DMS153 treated with DMSO at 0.1 percent for 48 hours (cell line): Measurements from ENCODE around the gene ATN1.

ENCODE experiments used
- DNase-seq: peaks from one replicate; lab custom pipeline; 2025; ENCODE audit not compliant: unreplicated experiment; lab: John Stamatoyannopoulos, UW

ATN1 gene

DNA sequence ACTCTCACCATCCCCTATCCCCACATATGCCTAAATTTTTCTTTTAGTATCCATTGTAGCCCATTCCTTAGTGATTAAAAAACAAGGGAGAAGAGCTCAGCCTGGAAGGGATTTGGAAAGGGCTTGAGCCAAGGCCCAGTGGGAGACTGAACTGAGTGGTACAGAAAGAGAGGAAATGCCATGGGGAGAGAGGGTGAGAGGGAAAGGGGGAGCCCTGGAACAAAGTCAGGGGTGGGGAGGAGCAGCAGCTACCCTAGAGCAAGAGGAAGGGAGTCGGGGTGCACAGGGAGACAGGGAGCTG is 2.6 kb upstream of the ATN1 start:
- DNase-seq, result no peak

DNA sequence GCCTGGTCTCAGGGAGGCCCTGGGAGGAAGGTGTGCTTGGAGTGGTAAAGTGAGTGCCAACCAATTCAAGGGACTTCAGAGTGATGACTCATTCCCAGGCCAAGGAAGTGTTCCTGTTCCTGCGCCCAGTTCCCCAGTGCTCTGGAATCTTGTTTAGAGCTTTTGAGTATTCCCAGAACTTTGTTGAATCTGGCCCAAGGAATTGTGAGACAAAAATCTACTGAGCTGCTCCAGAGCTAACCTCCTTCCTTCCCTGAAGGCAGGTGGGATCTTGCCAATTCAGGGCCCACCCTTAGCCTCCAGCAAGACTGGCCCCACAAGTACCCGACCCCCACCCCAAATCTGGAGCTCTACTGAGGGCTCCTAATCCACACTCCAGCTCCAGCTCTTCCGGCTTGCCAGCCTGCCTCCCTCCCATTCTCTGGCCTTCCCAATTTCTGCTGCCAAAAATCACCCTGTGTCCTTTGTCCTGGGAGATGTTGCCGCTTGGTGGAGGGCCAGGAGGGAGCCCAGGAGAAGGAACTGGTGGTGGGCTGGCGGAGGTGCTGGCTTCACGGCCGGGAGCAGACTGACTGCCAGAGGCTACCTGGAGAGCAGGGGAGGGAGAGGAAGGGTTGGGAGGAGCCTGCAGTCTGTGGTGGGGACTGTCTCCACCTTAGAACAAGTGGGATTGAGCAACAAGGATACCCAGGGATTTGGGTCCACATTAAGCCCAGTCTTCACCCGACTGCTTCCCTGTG is 2.0 kb upstream of the ATN1 start:
- no peak for DNase-seq

DNA sequence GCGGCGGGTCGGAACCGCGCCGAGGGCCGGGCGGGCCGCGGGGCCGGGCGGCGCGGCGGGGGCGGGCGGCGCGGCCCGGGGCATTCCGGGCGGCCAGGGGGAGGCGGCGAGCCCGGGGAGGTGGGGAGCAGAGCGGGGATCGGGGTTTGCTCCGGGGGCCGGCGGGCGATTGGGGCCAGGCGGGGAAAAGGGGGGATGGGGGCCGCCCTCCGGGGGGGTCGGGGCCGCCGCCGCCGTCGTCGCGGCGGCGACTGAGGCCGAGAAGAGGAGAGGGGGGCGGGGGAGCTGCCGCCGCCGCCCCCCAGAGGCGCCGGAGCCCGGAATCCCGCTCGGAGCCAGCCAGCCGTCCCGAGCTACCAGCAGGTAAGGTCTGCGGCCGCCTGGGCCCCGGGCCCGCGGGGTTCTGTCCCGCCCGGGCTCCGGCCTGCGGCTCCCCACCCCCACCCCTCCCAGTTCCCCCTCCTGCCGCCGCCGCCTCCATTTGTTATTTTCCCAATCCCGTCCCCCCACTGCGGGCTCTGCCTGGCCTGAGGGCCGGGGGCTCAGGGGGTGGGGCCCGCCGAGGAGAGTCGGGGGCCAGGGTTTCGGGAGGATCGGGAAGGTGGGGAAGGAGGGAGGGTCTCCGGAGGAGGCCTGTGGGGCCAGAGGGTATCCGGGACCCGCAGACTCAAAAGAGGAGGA is 403 bp downstream of the ATN1 start:
- no peak for DNase-seq

DNA sequence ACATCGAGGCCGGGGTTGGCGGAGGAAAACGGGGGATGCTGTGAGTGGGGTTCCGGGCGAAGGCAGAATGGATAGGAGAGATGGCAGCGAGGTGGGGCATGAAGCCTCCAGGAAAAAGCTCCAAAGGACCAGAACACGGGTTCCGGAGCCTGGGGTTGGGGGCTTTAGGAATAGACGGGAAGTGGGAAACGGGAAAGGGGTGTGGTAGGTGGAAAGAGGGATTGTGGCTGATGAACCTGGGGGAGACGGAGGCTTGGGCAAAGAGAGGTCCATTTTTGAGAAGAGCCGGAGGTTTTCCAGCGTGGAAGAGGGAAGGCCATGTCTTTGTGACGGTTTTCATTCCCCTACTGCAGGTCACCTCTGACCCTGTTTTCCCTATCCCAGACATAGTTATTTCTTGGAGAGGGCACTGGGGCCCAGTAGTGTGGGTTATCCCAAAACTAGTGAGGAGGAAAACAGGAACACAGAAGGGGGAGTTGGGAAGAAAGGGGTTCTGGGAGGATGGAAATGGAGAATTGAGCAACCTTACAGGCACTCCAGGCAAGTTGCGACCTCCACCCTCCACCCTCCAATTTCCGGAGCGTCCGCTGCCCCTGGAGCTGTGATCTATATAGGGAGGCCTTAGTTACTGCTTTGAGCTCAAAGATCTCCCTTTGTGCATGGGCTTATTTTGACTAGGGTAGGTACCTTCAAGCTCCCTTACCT is 1.1 kb downstream of the ATN1 start:
- no peak for DNase-seq

DNA sequence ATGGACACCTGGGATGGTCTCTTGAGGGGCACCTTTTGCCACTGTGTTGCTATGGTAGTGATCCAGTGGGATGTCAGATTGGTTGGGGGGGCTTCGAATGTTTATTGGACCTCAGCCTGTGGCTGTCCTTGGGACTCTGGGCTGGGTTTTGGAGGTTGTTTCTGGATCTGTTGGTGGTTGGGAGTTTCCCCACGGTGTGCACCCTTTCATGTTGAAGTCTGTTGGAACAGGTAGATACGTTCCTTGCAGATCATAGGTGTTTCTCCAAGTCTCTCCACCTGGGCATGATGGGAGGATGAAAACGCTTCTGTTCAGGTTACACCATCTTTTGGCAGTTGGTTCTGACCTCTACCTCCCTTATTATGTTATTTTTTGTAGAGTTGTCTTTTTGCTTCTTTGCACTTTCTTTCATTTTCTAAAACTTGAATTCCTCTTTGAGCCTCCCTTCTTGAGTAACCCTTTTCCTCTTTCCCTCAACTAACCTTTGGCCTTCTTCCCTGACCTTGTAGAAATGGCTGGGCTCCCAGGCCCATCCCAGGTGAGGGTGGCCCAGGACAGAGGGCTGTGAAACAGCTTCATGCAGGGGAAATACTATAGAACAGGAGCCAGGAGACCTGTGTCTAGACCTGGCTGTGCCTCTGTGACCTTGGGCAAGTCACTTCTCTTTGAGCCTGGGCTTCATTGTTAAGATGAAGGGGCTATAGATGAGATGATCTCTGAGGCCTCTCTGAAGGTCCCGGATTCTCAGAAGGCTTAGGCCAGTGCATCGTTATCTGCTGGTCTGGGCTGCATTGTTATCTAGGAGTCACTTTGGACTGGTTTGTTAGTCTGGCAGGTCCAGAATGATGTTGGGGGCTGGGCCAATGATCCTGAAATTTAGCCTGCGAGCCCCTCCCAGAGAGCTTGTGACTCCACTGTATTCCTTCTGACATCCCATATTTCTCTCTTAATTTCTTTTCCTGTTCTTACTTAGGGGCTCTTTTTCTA is 2.0 kb downstream of the ATN1 start:
- no peak for DNase-seq

DNA sequence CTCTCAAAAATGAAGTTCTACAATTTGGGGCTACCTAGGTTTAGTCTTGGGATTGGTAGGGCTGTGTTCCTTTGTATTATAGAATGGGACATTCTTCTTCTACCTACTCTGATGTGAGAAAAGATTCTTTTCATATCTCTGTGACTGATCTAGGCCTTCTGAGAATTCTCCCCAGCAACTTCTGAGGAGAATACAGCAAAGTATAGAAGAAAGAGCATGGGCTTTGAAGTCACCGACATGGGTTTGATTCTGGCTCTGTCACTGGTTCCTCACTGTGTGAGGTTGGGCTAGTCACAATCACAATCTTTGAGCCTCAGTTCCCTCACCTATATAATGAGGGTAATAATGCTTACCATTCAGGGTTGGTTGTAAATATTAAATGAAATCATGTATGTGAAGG is 5.0 kb downstream of the ATN1 start:
- no peak for DNase-seq

DNA sequence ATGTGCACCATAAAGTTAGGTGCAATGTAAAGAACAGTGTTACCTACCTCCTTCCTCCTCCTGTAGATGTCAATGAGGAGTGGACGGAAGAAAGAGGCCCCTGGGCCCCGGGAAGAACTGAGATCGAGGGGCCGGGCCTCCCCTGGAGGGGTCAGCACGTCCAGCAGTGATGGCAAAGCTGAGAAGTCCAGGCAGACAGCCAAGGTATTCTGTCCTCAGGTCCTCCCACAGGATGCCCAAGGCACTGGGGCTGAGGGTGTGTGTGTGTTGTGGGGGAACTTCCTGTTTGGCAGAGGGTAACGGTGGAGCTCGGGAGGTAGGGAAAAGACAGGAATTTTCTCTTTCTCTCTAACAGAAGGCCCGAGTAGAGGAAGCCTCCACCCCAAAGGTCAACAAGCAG is 6.4 kb downstream of the ATN1 start:
- DNase-seq, result no peak

DNA sequence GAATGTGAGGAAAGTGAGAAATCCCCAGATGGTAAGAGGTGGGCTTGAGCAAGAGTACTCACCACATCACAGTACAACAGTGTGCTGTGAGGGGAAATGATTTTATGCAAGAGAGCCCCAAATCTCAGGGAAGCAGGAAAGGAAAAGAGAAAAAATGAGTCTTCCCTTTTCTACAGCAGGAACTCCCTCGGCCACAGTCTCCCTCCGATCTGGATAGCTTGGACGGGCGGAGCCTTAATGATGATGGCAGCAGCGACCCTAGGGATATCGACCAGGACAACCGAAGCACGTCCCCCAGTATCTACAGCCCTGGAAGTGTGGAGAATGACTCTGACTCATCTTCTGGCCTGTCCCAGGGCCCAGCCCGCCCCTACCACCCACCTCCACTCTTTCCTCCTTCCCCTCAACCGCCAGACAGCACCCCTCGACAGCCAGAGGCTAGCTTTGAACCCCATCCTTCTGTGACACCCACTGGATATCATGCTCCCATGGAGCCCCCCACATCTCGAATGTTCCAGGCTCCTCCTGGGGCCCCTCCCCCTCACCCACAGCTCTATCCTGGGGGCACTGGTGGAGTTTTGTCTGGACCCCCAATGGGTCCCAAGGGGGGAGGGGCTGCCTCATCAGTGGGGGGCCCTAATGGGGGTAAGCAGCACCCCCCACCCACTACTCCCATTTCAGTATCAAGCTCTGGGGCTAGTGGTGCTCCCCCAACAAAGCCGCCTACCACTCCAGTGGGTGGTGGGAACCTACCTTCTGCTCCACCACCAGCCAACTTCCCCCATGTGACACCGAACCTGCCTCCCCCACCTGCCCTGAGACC is 7.8 kb downstream of the ATN1 start:
- no peak for DNase-seq

DNA sequence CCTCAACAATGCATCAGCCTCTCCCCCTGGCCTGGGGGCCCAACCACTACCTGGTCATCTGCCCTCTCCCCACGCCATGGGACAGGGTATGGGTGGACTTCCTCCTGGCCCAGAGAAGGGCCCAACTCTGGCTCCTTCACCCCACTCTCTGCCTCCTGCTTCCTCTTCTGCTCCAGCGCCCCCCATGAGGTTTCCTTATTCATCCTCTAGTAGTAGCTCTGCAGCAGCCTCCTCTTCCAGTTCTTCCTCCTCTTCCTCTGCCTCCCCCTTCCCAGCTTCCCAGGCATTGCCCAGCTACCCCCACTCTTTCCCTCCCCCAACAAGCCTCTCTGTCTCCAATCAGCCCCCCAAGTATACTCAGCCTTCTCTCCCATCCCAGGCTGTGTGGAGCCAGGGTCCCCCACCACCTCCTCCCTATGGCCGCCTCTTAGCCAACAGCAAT is 8.5 kb downstream of the ATN1 start:
- no peak for DNase-seq

DNA sequence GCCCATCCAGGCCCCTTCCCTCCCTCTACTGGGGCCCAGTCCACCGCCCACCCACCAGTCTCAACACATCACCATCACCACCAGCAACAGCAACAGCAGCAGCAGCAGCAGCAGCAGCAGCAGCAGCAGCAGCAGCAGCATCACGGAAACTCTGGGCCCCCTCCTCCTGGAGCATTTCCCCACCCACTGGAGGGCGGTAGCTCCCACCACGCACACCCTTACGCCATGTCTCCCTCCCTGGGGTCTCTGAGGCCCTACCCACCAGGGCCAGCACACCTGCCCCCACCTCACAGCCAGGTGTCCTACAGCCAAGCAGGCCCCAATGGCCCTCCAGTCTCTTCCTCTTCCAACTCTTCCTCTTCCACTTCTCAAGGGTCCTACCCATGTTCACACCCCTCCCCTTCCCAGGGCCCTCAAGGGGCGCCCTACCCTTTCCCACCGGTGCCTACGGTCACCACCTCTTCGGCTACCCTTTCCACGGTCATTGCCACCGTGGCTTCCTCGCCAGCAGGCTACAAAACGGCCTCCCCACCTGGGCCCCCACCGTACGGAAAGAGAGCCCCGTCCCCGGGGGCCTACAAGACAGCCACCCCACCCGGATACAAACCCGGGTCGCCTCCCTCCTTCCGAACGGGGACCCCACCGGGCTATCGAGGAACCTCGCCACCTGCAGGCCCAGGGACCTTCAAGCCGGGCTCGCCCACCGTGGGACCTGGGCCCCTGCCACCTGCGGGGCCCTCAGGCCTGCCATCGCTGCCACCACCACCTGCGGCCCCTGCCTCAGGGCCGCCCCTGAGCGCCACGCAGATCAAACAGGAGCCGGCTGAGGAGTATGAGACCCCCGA is 9.1 kb downstream of the ATN1 start:
- DNase-seq, result no peak

DNA sequence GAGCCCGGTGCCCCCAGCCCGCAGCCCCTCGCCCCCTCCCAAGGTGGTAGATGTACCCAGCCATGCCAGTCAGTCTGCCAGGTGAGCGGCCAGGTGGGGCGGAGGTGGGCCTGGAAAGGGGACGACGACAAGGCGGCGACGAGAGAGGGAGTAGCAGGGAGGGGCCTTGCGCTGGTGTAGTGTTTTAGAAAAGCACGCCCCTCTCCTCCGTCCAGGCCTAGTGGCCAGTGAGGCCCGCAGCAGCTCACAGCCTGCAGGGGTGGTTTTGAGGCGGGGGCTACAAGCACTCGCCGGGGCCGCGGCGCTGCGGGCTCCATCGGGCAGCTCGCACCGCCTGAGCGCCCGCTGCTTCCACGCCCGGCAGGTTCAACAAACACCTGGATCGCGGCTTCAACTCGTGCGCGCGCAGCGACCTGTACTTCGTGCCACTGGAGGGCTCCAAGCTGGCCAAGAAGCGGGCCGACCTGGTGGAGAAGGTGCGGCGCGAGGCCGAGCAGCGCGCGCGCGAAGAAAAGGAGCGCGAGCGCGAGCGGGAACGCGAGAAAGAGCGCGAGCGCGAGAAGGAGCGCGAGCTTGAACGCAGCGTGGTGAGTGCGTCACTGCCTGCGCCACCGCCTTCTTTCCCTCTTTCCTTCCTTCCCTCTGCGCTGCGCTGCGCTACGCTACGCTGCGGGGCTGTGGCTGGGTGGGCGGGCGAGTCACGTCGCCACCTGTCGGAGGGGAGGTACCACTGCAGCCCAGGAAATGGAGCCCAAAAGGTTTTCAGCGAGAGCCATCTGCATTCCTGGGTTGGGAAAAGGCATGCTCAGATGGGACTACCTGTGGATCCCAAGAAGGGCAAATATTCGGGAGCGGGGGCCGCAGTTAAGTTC is 10.0 kb downstream of the ATN1 start:
- peak; percentile 94 for DNase-seq

DNA sequence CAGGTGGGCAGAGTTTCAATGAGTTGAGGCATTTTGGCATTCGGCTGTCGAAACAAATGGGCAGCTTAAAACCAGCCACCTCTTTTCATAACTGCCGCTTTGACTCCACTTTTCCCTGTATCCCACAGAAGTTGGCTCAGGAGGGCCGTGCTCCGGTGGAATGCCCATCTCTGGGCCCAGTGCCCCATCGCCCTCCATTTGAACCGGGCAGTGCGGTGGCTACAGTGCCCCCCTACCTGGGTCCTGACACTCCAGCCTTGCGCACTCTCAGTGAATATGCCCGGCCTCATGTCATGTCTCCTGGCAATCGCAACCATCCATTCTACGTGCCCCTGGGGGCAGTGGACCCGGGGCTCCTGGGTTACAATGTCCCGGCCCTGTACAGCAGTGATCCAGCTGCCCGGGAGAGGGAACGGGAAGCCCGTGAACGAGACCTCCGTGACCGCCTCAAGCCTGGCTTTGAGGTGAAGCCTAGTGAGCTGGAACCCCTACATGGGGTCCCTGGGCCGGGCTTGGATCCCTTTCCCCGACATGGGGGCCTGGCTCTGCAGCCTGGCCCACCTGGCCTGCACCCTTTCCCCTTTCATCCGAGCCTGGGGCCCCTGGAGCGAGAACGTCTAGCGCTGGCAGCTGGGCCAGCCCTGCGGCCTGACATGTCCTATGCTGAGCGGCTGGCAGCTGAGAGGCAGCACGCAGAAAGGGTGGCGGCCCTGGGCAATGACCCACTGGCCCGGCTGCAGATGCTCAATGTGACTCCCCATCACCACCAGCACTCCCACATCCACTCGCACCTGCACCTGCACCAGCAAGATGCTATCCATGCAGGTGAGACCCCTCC is 10.8 kb downstream of the ATN1 start:
- no peak for DNase-seq

DNA sequence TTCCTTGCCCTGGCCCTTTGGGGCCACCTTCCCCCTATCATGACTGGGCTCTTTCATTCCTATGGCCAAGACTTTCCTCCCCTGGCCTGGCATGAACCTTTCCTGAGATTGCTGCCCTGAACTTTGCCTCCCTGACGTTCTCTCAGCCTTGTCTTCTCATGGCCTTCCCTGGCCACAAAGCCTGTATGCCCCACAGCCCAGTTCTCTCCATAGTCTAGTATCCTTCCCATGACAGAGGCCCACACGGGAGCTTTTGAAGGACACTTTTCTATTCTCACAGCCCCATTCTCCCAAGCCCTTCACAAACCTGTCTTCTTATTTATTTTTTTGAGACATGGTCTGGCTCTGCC is 11.4 kb downstream of the ATN1 start:
- no peak for DNase-seq

DNA sequence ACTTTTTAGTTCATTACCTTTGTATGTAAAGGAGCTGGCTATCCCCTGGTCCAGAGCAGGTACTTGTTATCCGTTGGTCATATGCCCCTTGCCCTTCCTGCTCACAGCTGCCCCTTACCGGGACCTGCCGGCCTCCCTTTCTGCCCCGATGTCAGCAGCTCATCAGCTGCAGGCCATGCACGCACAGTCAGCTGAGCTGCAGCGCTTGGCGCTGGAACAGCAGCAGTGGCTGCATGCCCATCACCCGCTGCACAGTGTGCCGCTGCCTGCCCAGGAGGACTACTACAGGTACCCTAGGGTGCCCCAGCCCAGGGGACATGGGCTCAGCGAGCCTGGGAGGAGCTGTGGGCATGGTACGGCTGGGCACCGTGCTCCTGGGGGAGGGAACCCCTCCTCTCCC is 13.5 kb downstream of the ATN1 start:
- no peak for DNase-seq

DNA sequence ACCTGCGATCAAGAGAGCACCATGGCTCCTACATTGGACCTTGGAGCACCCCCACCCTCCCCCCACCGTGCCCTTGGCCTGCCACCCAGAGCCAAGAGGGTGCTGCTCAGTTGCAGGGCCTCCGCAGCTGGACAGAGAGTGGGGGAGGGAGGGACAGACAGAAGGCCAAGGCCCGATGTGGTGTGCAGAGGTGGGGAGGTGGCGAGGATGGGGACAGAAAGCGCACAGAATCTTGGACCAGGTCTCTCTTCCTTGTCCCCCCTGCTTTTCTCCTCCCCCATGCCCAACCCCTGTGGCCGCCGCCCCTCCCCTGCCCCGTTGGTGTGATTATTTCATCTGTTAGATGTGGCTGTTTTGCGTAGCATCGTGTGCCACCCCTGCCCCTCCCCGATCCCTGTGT is 14.0 kb downstream of the ATN1 start:
- no peak for DNase-seq

DNA sequence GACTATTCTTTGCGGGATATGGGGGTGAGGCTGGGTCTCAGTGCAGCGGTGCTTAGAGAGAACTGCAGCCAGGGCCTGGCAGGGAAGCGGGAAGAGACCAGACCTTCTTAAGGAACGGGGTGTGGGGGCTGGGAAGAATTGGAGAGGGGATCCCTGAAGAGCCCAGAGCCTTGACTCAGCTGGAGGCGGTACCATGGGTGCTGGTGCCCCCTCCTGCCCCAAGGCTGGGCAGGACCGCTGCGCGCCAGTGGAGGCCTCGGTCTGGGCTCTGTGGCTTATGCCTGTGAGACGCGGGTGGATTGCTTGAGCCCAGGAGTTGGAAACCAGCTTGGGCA is 14.5 kb downstream of the ATN1 start:
- no peak for DNase-seq

DNA sequence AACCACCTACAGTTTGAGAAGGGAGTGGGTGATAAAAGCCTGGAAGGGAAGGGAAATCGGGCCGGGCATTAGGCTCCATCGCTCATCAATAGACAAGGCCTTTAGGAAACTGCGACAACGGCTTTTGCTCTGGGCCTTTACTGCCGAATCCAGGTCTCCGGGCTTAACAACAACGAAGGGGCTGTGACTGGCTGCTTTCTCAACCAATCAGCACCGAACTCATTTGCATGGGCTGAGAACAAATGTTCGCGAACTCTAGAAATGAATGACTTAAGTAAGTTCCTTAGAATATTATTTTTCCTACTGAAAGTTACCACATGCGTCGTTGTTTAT is 15.6 kb downstream of the ATN1 start:
- DNase-seq, result peak; percentile 88
